ENCODE results near the gene IL17RD.

The IL17RD gene

GRCh38 chr3:57064001-57064400, 101.2 kb downstream of the IL17RD start:
- no peak for DNase-seq

GRCh38 chr3:57063032-57063431, 102.1 kb downstream of the IL17RD start:
- DNase-seq: no peak

GRCh38 chr3:57062101-57062631, 103.0 kb downstream of the IL17RD start:
- DNase-seq: no peak

- DNase-seq: no peak
These were observed 103.6 kb downstream of the IL17RD start for GRCh38 chr3:57061556-57061955.

- DNase-seq: no peak
These were observed 104.9 kb downstream of the IL17RD start, which contains the start of gene SPATA12 for GRCh38 chr3:57060089-57060821. TSS of gene SPATA12 (plus strand) at chr3:57060664. CDS start at chr3:57073695, 13,031 bp downstream.

GRCh38 chr3:57059411-57059810, 105.7 kb downstream of the IL17RD start:
- DNase-seq: no peak

GRCh38 chr3:57057351-57057750, 107.8 kb downstream of the IL17RD start:
- no peak for DNase-seq

- DNase-seq: no peak
These were observed 112.0 kb downstream of the IL17RD start for GRCh38 chr3:57053122-57053521.

- no peak for DNase-seq
These were observed 112.5 kb downstream of the IL17RD start for GRCh38 chr3:57052662-57053061.

GRCh38 chr3:57048728-57049127, 116.4 kb downstream of the IL17RD start:
- no peak for DNase-seq

GRCh38 chr3:57048052-57048671, 117.0 kb downstream of the IL17RD start:
- DNase-seq: no peak

- DNase-seq: no peak
These were observed 118.9 kb downstream of the IL17RD start for GRCh38 chr3:57046101-57046765.

GRCh38 chr3:57043518-57043917, 121.6 kb downstream of the IL17RD start:
- DNase-seq: no peak

- DNase-seq: no peak
These were observed 123.5 kb downstream of the IL17RD start for GRCh38 chr3:57041674-57042073.
